ENCODE data around the gene MESP1. TPM values are rescaled to one million over a fixed set of nuclear protein-coding genes. Genes with fewer than 3 reads are reported as not detected.

The MESP1 gene, protein sequence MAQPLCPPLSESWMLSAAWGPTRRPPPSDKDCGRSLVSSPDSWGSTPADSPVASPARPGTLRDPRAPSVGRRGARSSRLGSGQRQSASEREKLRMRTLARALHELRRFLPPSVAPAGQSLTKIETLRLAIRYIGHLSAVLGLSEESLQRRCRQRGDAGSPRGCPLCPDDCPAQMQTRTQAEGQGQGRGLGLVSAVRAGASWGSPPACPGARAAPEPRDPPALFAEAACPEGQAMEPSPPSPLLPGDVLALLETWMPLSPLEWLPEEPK
- total RNA-seq (2016; rRNA removed; fragmentation: Illumina TruSeq; extraction: Trizol) (not detected in 2 replicates), polyA plus RNA-seq (2011; rRNA removed) (not detected in 2 replicates), polyA minus RNA-seq (2011; rRNA and poly(A)+ RNA removed; ENCODE audit: low replicate concordance) (1.7 TPM in 1 of 2 replicates, not detected in the other), Bru-seq, nascent RNA (not detected), BruChase-seq, experiment 1, labeled RNA remaining after a 6-hour chase (not detected), BruChase-seq, experiment 2, labeled RNA remaining after a 2-hour chase (percentile 22 among the genes with signal in this experiment)
- 0.09 TPM in 1 of 2 replicates, not detected in the other for total RNA-seq (2016; cell fraction: cytosol; rRNA removed; fragmentation: Illumina TruSeq; extraction: Trizol; ENCODE audit: low read depth)
- not detected in 2 replicates for total RNA-seq (2016; cell fraction: insoluble cytoplasmic fraction; rRNA removed; fragmentation: Illumina TruSeq; extraction: Trizol)
- not detected in 2 replicates for total RNA-seq (2016; cell fraction: membrane; rRNA removed; fragmentation: Illumina TruSeq; extraction: Trizol)
- total RNA-seq (2016; cell fraction: nucleus; rRNA removed; fragmentation: Illumina TruSeq; extraction: Trizol) = not detected in 2 replicates
- not detected in 2 replicates for polyA plus RNA-seq (2011; cell fraction: cytosol; rRNA removed)
- polyA plus RNA-seq (2011; cell fraction: nucleus; rRNA removed) = not detected in 2 replicates
- polyA plus RNA-seq (2012) = not detected in 2 replicates
- polyA plus RNA-seq (2016; cell fraction: cytosol; fragmentation: Illumina TruSeq; extraction: Trizol; ENCODE audit: low read depth) = 0.09 TPM in 1 of 2 replicates, not detected in the other
- not detected in 2 replicates for polyA plus RNA-seq (2016; cell fraction: insoluble cytoplasmic fraction; fragmentation: Illumina TruSeq; extraction: Trizol; ENCODE audit: low read depth)
- not detected in 2 replicates for polyA plus RNA-seq (2016; cell fraction: membrane; fragmentation: Illumina TruSeq; extraction: Trizol; ENCODE audit: low read depth)
- polyA plus RNA-seq (2016; cell fraction: nucleus; fragmentation: Illumina TruSeq; extraction: Trizol; ENCODE audit: insufficient read depth, low read depth) = not detected in 2 replicates
- polyA minus RNA-seq (2011; cell fraction: cytosol; rRNA and poly(A)+ RNA removed) = 1.3 TPM in 1 of 2 replicates, not detected in the other
- polyA minus RNA-seq (2011; cell fraction: nucleus; rRNA and poly(A)+ RNA removed) = 0.26 TPM in 1 of 2 replicates, not detected in the other
- long read RNA-seq, experiment 1 = 0 reads
- long read RNA-seq, experiment 2 = 0 reads

DNA sequence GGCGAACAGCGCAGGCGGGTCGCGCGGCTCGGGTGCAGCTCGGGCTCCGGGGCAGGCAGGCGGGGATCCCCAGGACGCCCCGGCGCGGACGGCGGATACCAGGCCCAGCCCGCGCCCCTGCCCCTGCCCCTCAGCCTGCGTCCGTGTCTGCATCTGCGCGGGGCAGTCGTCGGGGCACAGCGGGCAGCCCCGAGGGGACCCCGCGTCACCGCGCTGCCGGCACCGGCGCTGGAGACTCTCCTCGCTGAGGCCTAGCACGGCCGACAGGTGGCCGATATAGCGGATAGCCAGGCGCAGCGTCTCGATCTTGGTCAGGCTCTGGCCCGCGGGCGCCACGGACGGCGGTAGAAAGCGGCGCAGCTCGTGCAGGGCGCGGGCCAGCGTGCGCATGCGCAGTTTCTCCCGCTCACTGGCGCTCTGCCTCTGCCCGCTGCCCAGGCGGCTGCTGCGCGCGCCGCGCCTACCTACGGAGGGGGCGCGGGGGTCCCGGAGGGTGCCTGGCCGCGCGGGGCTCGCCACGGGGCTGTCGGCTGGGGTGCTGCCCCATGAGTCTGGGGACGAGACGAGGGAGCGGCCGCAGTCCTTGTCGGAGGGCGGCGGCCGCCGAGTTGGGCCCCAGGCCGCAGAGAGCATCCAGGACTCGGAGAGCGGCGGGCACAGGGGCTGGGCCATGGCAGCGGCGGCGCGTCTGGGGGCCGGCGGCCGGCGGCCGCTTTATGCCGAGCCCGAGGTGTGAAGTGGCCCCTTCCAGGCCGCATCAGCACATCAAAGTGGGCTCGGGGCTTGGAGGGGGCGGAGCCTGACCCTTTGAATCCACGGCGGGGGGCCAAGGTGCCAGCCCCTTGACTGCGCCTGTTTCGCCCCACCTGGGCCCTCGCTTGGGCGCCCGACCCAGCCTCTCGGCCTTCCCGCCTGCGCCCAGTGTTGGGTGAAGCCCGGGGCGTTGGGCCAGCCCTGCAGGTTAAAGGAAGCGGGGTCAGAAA, at the start of gene MESP1:
Gene MESP1, minus strand, starts transcription at position 690 of the 983 bp plus-strand sequence. Its CDS starts 18 bp downstream, at position 672.
- ChIA-PET CTCF (ENCODE audit: low intra/inter-chr PET ratio, low total read pairs) (interaction anchor here (0.8 kb wide), 1 partner anchor 124 kb away, joined by 4 read pairs; no protein-coding TSS in a partner anchor), POLR2A (interaction anchor here (1.0 to 1.6 kb wide), 2 partner anchors 10 to 11 kb away, joined by 3 to 4 read pairs; no protein-coding TSS in a partner anchor)
- BruUV-seq (replicated peaks) = no TSS peak
- no peaks in the 10 kb centered on the region for H3K36me3 ChIP-seq (replicated peaks in 1 of 2; ENCODE audit: control insufficient read depth in 1 of 2, insufficient read depth in 2 of 2, low read length in 2 of 2)
- peak; percentile 97 for ATAC-seq
- no peaks in the 10 kb centered on the region for H3K9me3 ChIP-seq (ENCODE audit: low read length)
- peaks cover 14 to 44% of the 10 kb centered on the region in 2 experiments; a peak in 4 of 5 replicates for H3K27me3 ChIP-seq (ENCODE audit: control insufficient read depth in 1 of 2, insufficient read depth in 2 of 2, low read length in 2 of 2)
- no peak within 1 kb of the TSS for H3K27ac ChIP-seq (ENCODE audit: extremely low read length, insufficient read depth, low read length)
- no peak within 1 kb of the TSS for H2AFZ ChIP-seq (ENCODE audit: low read length)
- peak within 1 kb of the TSS; percentile 31; the same call in 1 of the 2 replicates for H3K9ac ChIP-seq (ENCODE audit: insufficient read depth, low read depth, low read length)
- peak; percentile 82 for FAIRE-seq
- in situ Hi-C loops (cut with HindIII; ENCODE audit: extremely low pct_ligation_motif_present, low pct_unique_long_range_greater_than_20kb) (no loop called here), intact Hi-C loops (cut with micrococcal nuclease; ENCODE audit: unreplicated experiment) (no loop called here)
- WGBS (ENCODE audit: low lambda C conversion rate) = 67% methylated on average over 4 of the region's 114 CpGs
- H3K4me2 ChIP-seq (ENCODE audit: low read depth, low read length) = peak within 1 kb of the TSS; percentile 68
- H3K4me3 ChIP-seq (replicated peaks in 1 of 3; ENCODE audit: insufficient read depth in 1 of 3, low read depth in 2 of 3, low read length in 3 of 3) = peak within 1 kb of the TSS; percentile 32 to 71 (median 51); a peak in 5 of 6 replicates
- H3K4me1 ChIP-seq (ENCODE audit: insufficient read depth, low read length) = peaks cover 15% of the 10 kb centered on the region
- peak; percentile 84 for DNase-seq (ENCODE audit: low spot score)
- H3K79me2 ChIP-seq (ENCODE audit: insufficient read depth, low read length) = no peaks in the 10 kb centered on the region
- H4K20me1 ChIP-seq (ENCODE audit: insufficient read depth, low read length) = no peaks in the 10 kb centered on the region
- TF ChIP-seq ZFP1 (CRISPR knock-in tag; IDR thresholded peaks at IDR 0.05) (peak; percentile 23; the same call in 1 of the 2 replicates), STAG1 (CRISPR knock-in tag; IDR thresholded peaks at IDR 0.05) (peak; percentile 80), ZNF138 (CRISPR knock-in tag; IDR thresholded peaks at IDR 0.05; ENCODE audit: low read depth) (0 out of 2 replicates have a peak, but pooled peaks have one; percentile 76), KLF6 (CRISPR knock-in tag; IDR thresholded peaks at IDR 0.05) (peak; percentile 61; the same call in 1 of the 2 replicates), ZFX (CRISPR knock-in tag; IDR thresholded peaks at IDR 0.05; ENCODE audit: low read depth) (peak; percentile 85), FOXO1 (CRISPR knock-in tag; IDR thresholded peaks at IDR 0.05) (no peak), XRCC5 (optimal IDR thresholded peaks at IDR 0.05; ENCODE audit: low read length) (peak; percentile 82), TARDBP (CRISPR knock-in tag; IDR thresholded peaks at IDR 0.05) (0 out of 2 replicates have a peak, but pooled peaks have one; percentile 24), ZIK1 (CRISPR knock-in tag; IDR thresholded peaks at IDR 0.05; ENCODE audit: borderline replicate concordance, low read depth) (peak; percentile 65; the same call in 1 of the 2 replicates), NFATC3 (CRISPR knock-in tag; IDR thresholded peaks at IDR 0.05) (no peak), POLR2G (IDR thresholded peaks at IDR 0.05; ENCODE audit: low read depth, low read length) (0 out of 2 replicates have a peak, but pooled peaks have one; percentile 35), ZNF205 (CRISPR knock-in tag; IDR thresholded peaks at IDR 0.05) (0 out of 2 replicates have a peak, but pooled peaks have one; percentile 30), RXRB (CRISPR knock-in tag; IDR thresholded peaks at IDR 0.05; ENCODE audit: borderline replicate concordance) (peak; percentile 38; the same call in 1 of the 2 replicates)
- TF ChIP-seq, protein P1, sequence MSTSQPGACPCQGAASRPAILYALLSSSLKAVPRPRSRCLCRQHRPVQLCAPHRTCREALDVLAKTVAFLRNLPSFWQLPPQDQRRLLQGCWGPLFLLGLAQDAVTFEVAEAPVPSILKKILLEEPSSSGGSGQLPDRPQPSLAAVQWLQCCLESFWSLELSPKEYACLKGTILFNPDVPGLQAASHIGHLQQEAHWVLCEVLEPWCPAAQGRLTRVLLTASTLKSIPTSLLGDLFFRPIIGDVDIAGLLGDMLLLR (CRISPR knock-in tag; IDR thresholded peaks at IDR 0.05) = peak; percentile 72; the same call in 1 of the 2 replicates
- TF ChIP-seq, protein P2, sequence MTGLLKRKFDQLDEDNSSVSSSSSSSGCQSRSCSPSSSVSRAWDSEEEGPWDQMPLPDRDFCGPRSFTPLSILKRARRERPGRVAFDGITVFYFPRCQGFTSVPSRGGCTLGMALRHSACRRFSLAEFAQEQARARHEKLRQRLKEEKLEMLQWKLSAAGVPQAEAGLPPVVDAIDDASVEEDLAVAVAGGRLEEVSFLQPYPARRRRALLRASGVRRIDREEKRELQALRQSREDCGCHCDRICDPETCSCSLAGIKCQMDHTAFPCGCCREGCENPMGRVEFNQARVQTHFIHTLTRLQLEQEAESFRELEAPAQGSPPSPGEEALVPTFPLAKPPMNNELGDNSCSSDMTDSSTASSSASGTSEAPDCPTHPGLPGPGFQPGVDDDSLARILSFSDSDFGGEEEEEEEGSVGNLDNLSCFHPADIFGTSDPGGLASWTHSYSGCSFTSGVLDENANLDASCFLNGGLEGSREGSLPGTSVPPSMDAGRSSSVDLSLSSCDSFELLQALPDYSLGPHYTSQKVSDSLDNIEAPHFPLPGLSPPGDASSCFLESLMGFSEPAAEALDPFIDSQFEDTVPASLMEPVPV (CRISPR knock-in tag; IDR thresholded peaks at IDR 0.05) = no peak

Data from HepG2 (cell line).